OCI-LY1 (cell line): ENCODE data around the gene FAM83C.

ENCODE experiments used
- EZH2 ChIP-seq: fragments of 200-600 bp; sonication (generic), shearing (Covaris generic); IDR thresholded peaks from 2 replicates; pipeline ENCODE4 v1.8.0; 2017; ENCODE audit warnings: borderline replicate concordance, mixed run types, mild to moderate bottlenecking, antibody characterized with exemption, low read length, moderate library complexity, mixed read lengths
- TF ChIP-seq, protein P1 (sequence below): fragments of 200-600 bp; sonication (generic), shearing (Covaris generic); IDR thresholded peaks from 2 replicates; pipeline ENCODE4 v1.5.1; 2017; ENCODE audit warnings: mild to moderate bottlenecking, antibody characterized with exemption, low read length, moderate library complexity, mixed read lengths

GRCh38 chr20:35243317-35243716 lies 48.9 kb downstream of the FAM83C start:
- TF ChIP-seq, protein P1, sequence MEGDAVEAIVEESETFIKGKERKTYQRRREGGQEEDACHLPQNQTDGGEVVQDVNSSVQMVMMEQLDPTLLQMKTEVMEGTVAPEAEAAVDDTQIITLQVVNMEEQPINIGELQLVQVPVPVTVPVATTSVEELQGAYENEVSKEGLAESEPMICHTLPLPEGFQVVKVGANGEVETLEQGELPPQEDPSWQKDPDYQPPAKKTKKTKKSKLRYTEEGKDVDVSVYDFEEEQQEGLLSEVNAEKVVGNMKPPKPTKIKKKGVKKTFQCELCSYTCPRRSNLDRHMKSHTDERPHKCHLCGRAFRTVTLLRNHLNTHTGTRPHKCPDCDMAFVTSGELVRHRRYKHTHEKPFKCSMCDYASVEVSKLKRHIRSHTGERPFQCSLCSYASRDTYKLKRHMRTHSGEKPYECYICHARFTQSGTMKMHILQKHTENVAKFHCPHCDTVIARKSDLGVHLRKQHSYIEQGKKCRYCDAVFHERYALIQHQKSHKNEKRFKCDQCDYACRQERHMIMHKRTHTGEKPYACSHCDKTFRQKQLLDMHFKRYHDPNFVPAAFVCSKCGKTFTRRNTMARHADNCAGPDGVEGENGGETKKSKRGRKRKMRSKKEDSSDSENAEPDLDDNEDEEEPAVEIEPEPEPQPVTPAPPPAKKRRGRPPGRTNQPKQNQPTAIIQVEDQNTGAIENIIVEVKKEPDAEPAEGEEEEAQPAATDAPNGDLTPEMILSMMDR: no peak
- no peak for TF ChIP-seq EZH2
